ENCODE measurements around the gene RASGRP2. TPM values are rescaled to one million over a fixed set of nuclear protein-coding genes. Genes with fewer than 3 reads are reported as not detected.

The RASGRP2 gene
- total and polyA plus RNA-seq, 2 experiments from 2014 or later, result 30.1 to 50.4 TPM

DNA sequence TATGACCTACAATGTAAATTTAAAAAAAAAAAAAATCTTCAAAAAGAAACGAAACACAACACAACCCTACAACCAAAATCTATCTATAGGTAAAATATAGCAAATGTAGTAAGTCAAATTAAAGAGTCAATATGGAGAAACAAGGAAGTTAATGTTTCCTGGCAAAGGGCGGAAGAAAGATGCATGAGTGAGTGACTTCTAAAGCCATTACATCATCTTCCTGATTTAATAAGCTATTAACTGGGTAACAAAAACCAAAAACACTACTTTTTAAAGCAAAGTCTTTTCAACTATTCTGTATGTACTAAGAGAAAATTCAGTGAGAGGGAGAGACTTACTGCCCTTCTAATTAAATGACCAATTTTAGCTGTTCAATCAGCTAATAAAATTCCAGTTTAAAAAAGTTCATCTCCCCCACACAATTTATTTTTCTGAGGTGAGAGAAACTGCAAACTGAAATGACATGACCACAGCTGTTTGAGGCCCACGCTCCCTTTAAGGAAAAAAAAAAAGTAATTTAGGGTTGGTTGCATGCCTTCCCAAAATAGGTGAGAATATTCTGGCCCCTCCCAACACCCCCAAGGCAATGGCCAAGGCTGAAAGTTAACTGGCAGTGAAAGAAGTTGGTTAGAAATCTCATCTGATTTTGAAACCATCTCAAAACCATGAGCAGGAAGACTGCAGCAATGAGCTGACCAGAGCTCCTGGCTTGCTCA lies 28.5 kb upstream of the RASGRP2 start:
- Histone ChIP-seq H3K9me2 (ENCODE audit: insufficient read depth) (no peaks in the 10 kb centered on the region), H4K20me1 (replicated peaks; ENCODE audit: insufficient read depth) (peaks cover 94% of the 10 kb centered on the region), H3K27me3 (ENCODE audit: insufficient read depth) (no peaks in the 10 kb centered on the region), H3F3A (replicated peaks; ENCODE audit: low read depth) (peaks cover 93% of the 10 kb centered on the region), H3K4me3 (no peak overlapping the region), H3K27ac (ENCODE audit: low read depth) (peak overlapping the region; percentile 82), H2AFZ (no peak overlapping the region), H3K4me1 (ENCODE audit: insufficient read depth) (peaks cover 10% of the 10 kb centered on the region), H3K79me2 (replicated peaks; ENCODE audit: insufficient read depth) (peaks cover 83% of the 10 kb centered on the region), H3K4me2 (no peak overlapping the region), H3K36me3 (ENCODE audit: insufficient read depth) (peaks cover 97% of the 10 kb centered on the region)
- ATAC-seq (no peak), DNase-seq (ENCODE audit: low spot score) (no peak)
- H3K27me3 Mint-ChIP-seq (ENCODE audit: insufficient read depth, low read depth, poor library complexity), result peaks cover 15% of the 10 kb centered on the region
- peak overlapping the region; percentile 23; the same call in 1 of the 2 replicates for H3K27ac Mint-ChIP-seq
- H3K9me3 Mint-ChIP-seq, result no peaks in the 10 kb centered on the region; the same call in 2 of the 3 replicates
- peaks cover 100% of the 10 kb centered on the region for H3K36me3 Mint-ChIP-seq (ENCODE audit: low read depth)
- TF ChIP-seq ZNF462 (CRISPR knock-in tag; IDR thresholded peaks at IDR 0.05) (no peak), CREB1 (CRISPR knock-in tag; IDR thresholded peaks at IDR 0.05; ENCODE audit: low read depth) (no peak), EZH2 (IDR thresholded peaks at IDR 0.05; ENCODE audit: low read depth, unreplicated experiment) (no peak), ZNF114 (CRISPR knock-in tag; IDR thresholded peaks at IDR 0.05) (no peak), EZH2phosphoT487 (IDR thresholded peaks at IDR 0.05; ENCODE audit: unreplicated experiment) (no peak), NANOG (IDR thresholded peaks at IDR 0.05; ENCODE audit: borderline replicate concordance) (no peak), JUNB (IDR thresholded peaks at IDR 0.05; ENCODE audit: unreplicated experiment) (no peak), POLR2AphosphoS5 (IDR thresholded peaks at IDR 0.05; ENCODE audit: low read depth) (no peak), ZNF331 (CRISPR knock-in tag; IDR thresholded peaks at IDR 0.05; ENCODE audit: low read depth) (no peak)
- TF ChIP-seq, protein P1, sequence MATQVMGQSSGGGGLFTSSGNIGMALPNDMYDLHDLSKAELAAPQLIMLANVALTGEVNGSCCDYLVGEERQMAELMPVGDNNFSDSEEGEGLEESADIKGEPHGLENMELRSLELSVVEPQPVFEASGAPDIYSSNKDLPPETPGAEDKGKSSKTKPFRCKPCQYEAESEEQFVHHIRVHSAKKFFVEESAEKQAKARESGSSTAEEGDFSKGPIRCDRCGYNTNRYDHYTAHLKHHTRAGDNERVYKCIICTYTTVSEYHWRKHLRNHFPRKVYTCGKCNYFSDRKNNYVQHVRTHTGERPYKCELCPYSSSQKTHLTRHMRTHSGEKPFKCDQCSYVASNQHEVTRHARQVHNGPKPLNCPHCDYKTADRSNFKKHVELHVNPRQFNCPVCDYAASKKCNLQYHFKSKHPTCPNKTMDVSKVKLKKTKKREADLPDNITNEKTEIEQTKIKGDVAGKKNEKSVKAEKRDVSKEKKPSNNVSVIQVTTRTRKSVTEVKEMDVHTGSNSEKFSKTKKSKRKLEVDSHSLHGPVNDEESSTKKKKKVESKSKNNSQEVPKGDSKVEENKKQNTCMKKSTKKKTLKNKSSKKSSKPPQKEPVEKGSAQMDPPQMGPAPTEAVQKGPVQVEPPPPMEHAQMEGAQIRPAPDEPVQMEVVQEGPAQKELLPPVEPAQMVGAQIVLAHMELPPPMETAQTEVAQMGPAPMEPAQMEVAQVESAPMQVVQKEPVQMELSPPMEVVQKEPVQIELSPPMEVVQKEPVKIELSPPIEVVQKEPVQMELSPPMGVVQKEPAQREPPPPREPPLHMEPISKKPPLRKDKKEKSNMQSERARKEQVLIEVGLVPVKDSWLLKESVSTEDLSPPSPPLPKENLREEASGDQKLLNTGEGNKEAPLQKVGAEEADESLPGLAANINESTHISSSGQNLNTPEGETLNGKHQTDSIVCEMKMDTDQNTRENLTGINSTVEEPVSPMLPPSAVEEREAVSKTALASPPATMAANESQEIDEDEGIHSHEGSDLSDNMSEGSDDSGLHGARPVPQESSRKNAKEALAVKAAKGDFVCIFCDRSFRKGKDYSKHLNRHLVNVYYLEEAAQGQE (IDR thresholded peaks at IDR 0.05; ENCODE audit: unreplicated experiment), result no peak
- TF ChIP-seq, protein P2, sequence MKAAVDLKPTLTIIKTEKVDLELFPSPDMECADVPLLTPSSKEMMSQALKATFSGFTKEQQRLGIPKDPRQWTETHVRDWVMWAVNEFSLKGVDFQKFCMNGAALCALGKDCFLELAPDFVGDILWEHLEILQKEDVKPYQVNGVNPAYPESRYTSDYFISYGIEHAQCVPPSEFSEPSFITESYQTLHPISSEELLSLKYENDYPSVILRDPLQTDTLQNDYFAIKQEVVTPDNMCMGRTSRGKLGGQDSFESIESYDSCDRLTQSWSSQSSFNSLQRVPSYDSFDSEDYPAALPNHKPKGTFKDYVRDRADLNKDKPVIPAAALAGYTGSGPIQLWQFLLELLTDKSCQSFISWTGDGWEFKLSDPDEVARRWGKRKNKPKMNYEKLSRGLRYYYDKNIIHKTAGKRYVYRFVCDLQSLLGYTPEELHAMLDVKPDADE (IDR thresholded peaks at IDR 0.05), result no peak
- peaks cover 39% of the 10 kb centered on the region for H3K4me1 Mint-ChIP-seq
- no peak overlapping the region for H3K4me3 Mint-ChIP-seq

Measured in GM23338 (cell line).